Islet of Langerhans (tissue), 1 donor: ENCODE data around the gene RNF224.

Experiments used
- FAIRE-seq: peaks from one replicate; lab custom pipeline; 2011; peaks lifted over from hg19 to GRCh38; lab: Jason Lieb, UNC

Gene RNF224

GRCh38 chr9:137254624-137255447 is 27.5 kb downstream of the RNF224 start, which contains the start of gene NELFB:
Gene NELFB (plus strand): TSS chr9:137255327.
- FAIRE-seq, result no peak

GRCh38 chr9:137255448-137256114 is 28.3 kb downstream of the RNF224 start:
- FAIRE-seq, result no peak

GRCh38 chr9:137256362-137256761 is 29.1 kb downstream of the RNF224 start:
- FAIRE-seq, result no peak

GRCh38 chr9:137256856-137257255 is 29.6 kb downstream of the RNF224 start:
- FAIRE-seq, result no peak

GRCh38 chr9:137262173-137262908 is 35.0 kb downstream of the RNF224 start:
- peak; percentile 13 for FAIRE-seq

GRCh38 chr9:137262909-137263285 is 35.6 kb downstream of the RNF224 start:
- no peak for FAIRE-seq

GRCh38 chr9:137263506-137263905 is 36.2 kb downstream of the RNF224 start:
- no peak for FAIRE-seq

GRCh38 chr9:137264067-137264466 is 36.8 kb downstream of the RNF224 start:
- FAIRE-seq, result no peak

- no peak for FAIRE-seq
Measured at GRCh38 chr9:137265496-137266161, 38.3 kb downstream of the RNF224 start.

GRCh38 chr9:137266162-137266527 is 38.8 kb downstream of the RNF224 start:
- no peak for FAIRE-seq

GRCh38 chr9:137266585-137267453 is 39.5 kb downstream of the RNF224 start:
- FAIRE-seq, result no peak

- FAIRE-seq, result no peak
Measured at GRCh38 chr9:137267933-137268355, 40.6 kb downstream of the RNF224 start.

- no peak for FAIRE-seq
Measured at GRCh38 chr9:137268538-137269201, 41.4 kb downstream of the RNF224 start.

GRCh38 chr9:137269231-137269772 is 42.0 kb downstream of the RNF224 start:
- FAIRE-seq, result peak; percentile 36

- no peak for FAIRE-seq
Measured at GRCh38 chr9:137270929-137271695, 43.8 kb downstream of the RNF224 start.

GRCh38 chr9:137271696-137272076 is 44.4 kb downstream of the RNF224 start:
- FAIRE-seq, result no peak

- no peak for FAIRE-seq
Measured at GRCh38 chr9:137272241-137273094, 45.2 kb downstream of the RNF224 start.

GRCh38 chr9:137273095-137273490 is 45.8 kb downstream of the RNF224 start:
- FAIRE-seq, result no peak
